Osteoblast (primary cell): ENCODE data around the gene UBE2H. TPM values are rescaled to one million over a fixed set of nuclear protein-coding genes. Genes with fewer than 3 reads are reported as not detected.
A peak's percentile ranks its signal among the peaks of the same experiment; 100 is the strongest.

Experiments used
- DNase-seq: peaks from one replicate; pipeline ENCODE4 v3.0.0; 2011; ENCODE audit warnings: low spot score, mixed read lengths; ENCODE audit not compliant: insufficient read length; ENCODE audit errors: missing footprints
- H2AFZ ChIP-seq: 2 replicates; pipeline ENCODE4 v1.6.0; 2011; ENCODE audit warnings: mild to moderate bottlenecking, low read length
- H3K27ac ChIP-seq: 2 replicates; pipeline ENCODE4 v1.5.1; 2011; ENCODE audit warnings: mild to moderate bottlenecking, low read depth, low read length, moderate library complexity
- H3K27me3 ChIP-seq: 2 replicates; pipeline ENCODE4 v1.6.0; 2012; ENCODE audit warnings: mild to moderate bottlenecking, control low read depth, inconsistent platforms, low read length, moderate library complexity; ENCODE audit not compliant: insufficient read depth
- H3K36me3 ChIP-seq: 2 replicates; pipeline ENCODE4 v1.5.1; 2011; ENCODE audit warnings: mild to moderate bottlenecking, low read length, control low read depth, moderate library complexity; ENCODE audit not compliant: insufficient read depth
- H3K4me1 ChIP-seq: 2 replicates; pipeline ENCODE4 v1.5.1; 2011; ENCODE audit warnings: mild to moderate bottlenecking, low read length, control low read depth, moderate library complexity; ENCODE audit not compliant: insufficient read depth
- H3K4me2 ChIP-seq: 2 replicates; pipeline ENCODE4 v1.6.0; 2011; ENCODE audit warnings: mild to moderate bottlenecking, low read length; ENCODE audit not compliant: insufficient read depth
- H3K4me3 ChIP-seq: fragments of 200-600 bp; sonication (generic); 3 replicates; pipeline ENCODE4 v1.5.1; 2012; ENCODE audit warnings: mild to moderate bottlenecking, low read length, inconsistent platforms; ENCODE audit not compliant: insufficient read depth
- H3K79me2 ChIP-seq: 2 replicates; pipeline ENCODE4 v1.6.0; 2012; ENCODE audit warnings: mild to moderate bottlenecking, low read length, control low read depth, inconsistent platforms; ENCODE audit not compliant: insufficient read depth
- H3K9me3 ChIP-seq: 2 replicates; pipeline ENCODE4 v1.5.1; 2011; ENCODE audit warnings: low read depth, low read length, control low read depth
- H4K20me1 ChIP-seq: 2 replicates; pipeline ENCODE4 v1.6.0; 2012; ENCODE audit warnings: mild to moderate bottlenecking, low read length, control low read depth; ENCODE audit not compliant: insufficient read depth
- CTCF ChIP-seq: IDR thresholded peaks from 2 replicates; pipeline ENCODE4 v1.5.1; 2011; ENCODE audit warnings: mild to moderate bottlenecking, low read depth, low read length, moderate library complexity; ENCODE audit errors: extremely low read depth
- total RNA-seq: library from RNA; depleted of rRNA; stranded (reverse); fragments of >200 nt; gene quantifications from 2 replicates; pipeline ENCODE4 v1.2.3, GENCODE V29; 2012

The UBE2H gene
- total RNA-seq, 1 donor, result 61.2 TPM

- TF ChIP-seq CTCF, result no peak
- DNase-seq, result peak; percentile 91
- peak overlapping the region; percentile 38 for H2AFZ ChIP-seq
- H3K9me3 ChIP-seq, result no peaks in the 10 kb centered on the region
- peak overlapping the region; percentile 92 for H3K4me2 ChIP-seq
- H3K4me3 ChIP-seq, result peak overlapping the region; percentile 90
- no peaks in the 10 kb centered on the region for H3K27me3 ChIP-seq
- H3K4me1 ChIP-seq, result peaks cover 39% of the 10 kb centered on the region
- no peaks in the 10 kb centered on the region for H3K36me3 ChIP-seq
- H3K79me2 ChIP-seq, result peaks cover 76% of the 10 kb centered on the region
- H4K20me1 ChIP-seq, result peaks cover 48% of the 10 kb centered on the region
- H3K27ac ChIP-seq, result peak overlapping the region; percentile 87
Observed at GRCh38 chr7:129949292-129950133, 3.2 kb downstream of the UBE2H start.

GRCh38 chr7:129948877-129949291 is 3.9 kb downstream of the UBE2H start:
- Histone ChIP-seq H4K20me1 (peaks cover 52% of the 10 kb centered on the region), H3K27me3 (no peaks in the 10 kb centered on the region), H3K36me3 (no peaks in the 10 kb centered on the region), H3K79me2 (peaks cover 82% of the 10 kb centered on the region), H2AFZ (peak overlapping the region; percentile 38), H3K4me1 (peaks cover 39% of the 10 kb centered on the region), H3K9me3 (no peaks in the 10 kb centered on the region), H3K27ac (peak overlapping the region; percentile 87), H3K4me2 (peak overlapping the region; percentile 92), H3K4me3 (peak overlapping the region; percentile 90)
- peak; percentile 96 for DNase-seq
- TF ChIP-seq CTCF, result no peak

- Histone ChIP-seq H3K9me3 (no peaks in the 10 kb centered on the region), H3K27me3 (no peaks in the 10 kb centered on the region), H3K36me3 (peaks cover 1% of the 10 kb centered on the region), H3K4me3 (peak overlapping the region; percentile 90), H3K27ac (peak overlapping the region; percentile 87), H2AFZ (no peak overlapping the region), H3K79me2 (peaks cover 87% of the 10 kb centered on the region), H4K20me1 (peaks cover 54% of the 10 kb centered on the region), H3K4me2 (peak overlapping the region; percentile 92), H3K4me1 (peaks cover 39% of the 10 kb centered on the region)
- no peak for TF ChIP-seq CTCF
- no peak for DNase-seq
Observed at GRCh38 chr7:129948338-129948737, 4.4 kb downstream of the UBE2H start.

- DNase-seq, result no peak
- Histone ChIP-seq H3K36me3 (peaks cover 4% of the 10 kb centered on the region), H3K27me3 (no peaks in the 10 kb centered on the region), H3K27ac (peak overlapping the region; percentile 87), H3K4me1 (peaks cover 39% of the 10 kb centered on the region), H3K4me2 (peak overlapping the region; percentile 23), H2AFZ (no peak overlapping the region), H3K79me2 (peaks cover 93% of the 10 kb centered on the region), H4K20me1 (peaks cover 59% of the 10 kb centered on the region), H3K9me3 (no peaks in the 10 kb centered on the region), H3K4me3 (no peak overlapping the region)
- no peak for TF ChIP-seq CTCF
Observed at GRCh38 chr7:129947701-129948100, 5.1 kb downstream of the UBE2H start.
